GM13977 (cell line): Measurements from ENCODE around the gene TNNI3.

Experiments
- DNase-seq: peaks from one replicate; pipeline ENCODE4 v3.0.0; 2012; ENCODE audit warnings: low spot score
- in situ Hi-C: fragments of 300-500 bp; cut with MboI; formaldehyde crosslinking; loops from one replicate; pipeline ENCODE4 v1.12.0; 2022; ENCODE audit warnings: low sequenced_read_pairs, low pct_unique_long_range_greater_than_20kb, mixed read lengths, inconsistent platforms; ENCODE audit not compliant: unreplicated experiment
- TF ChIP-seq, protein P1 (sequence below): IDR thresholded peaks from 2 replicates; pipeline ENCODE4 v1.5.1; 2012; ENCODE audit warnings: mild to moderate bottlenecking, control low read depth; ENCODE audit not compliant: insufficient read depth; ENCODE audit errors: extremely low read depth, missing control alignments

TNNI3 gene

GRCh38 chr19:55145232-55145631 is 12.3 kb downstream of the TNNI3 start:
- in situ Hi-C loops = no loop called here
- DNase-seq = no peak
- TF ChIP-seq, protein P1, sequence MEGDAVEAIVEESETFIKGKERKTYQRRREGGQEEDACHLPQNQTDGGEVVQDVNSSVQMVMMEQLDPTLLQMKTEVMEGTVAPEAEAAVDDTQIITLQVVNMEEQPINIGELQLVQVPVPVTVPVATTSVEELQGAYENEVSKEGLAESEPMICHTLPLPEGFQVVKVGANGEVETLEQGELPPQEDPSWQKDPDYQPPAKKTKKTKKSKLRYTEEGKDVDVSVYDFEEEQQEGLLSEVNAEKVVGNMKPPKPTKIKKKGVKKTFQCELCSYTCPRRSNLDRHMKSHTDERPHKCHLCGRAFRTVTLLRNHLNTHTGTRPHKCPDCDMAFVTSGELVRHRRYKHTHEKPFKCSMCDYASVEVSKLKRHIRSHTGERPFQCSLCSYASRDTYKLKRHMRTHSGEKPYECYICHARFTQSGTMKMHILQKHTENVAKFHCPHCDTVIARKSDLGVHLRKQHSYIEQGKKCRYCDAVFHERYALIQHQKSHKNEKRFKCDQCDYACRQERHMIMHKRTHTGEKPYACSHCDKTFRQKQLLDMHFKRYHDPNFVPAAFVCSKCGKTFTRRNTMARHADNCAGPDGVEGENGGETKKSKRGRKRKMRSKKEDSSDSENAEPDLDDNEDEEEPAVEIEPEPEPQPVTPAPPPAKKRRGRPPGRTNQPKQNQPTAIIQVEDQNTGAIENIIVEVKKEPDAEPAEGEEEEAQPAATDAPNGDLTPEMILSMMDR = no peak

GRCh38 chr19:55141696-55142095 is 15.8 kb downstream of the TNNI3 start:
- in situ Hi-C loops = no loop called here
- TF ChIP-seq, protein P1 = no peak
- no peak for DNase-seq

DNA sequence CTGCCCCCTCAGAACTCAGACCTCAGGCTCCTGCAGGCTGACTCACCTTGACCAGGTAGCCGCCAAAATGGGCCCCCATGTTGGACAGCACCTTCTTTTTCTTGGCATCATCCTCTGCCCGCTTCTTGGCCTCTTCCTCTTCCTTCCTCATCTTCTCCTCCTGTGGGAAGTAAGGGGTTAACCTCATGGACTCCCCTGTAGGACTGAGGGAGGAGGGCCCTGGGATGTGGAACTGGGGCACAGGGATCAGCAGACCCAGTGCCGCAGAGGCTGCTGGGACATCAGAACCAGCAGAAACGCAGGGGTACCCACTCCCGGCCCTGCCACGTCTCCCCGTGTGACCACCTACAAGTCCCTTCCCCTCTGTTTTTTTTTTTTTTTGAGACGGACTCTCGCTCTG is 19.6 kb downstream of the TNNI3 start:
- no peak for DNase-seq
- TF ChIP-seq, protein P1 = no peak
- in situ Hi-C loops = no loop called here

DNA sequence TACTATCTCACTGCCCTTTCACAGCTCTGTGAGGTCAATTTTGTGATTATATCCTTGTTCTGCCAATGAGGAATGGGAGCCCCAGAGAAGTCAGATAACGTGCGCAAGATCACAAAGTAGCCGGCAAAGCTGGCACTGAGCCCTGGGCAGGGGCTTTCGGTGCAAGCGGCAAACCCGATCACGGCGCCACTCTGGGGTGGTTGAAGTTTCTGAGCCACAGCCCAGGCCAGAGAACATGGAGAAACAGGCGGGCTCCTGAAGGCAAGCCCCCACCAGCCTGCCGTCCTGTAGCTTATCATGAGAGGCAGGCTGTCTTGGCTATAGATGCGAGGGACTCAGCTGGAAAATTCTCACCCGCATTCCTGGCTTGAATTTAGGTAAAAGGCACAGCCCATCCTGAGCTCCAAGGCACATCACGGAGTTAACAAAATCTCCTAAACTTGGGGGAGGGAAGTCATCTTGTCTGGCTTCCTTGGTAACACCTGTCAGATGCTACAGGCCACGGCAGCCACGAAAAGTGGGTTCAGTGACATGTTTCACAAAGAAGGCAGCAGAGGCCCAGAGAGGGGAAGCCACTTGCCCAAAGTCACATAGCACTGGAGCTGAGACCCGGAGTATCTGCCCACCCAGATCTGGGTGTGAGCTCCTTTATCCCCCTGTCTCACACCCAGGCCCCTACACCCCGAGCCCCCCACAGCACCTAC is 21.0 kb downstream of the TNNI3 start:
- DNase-seq = no peak
- in situ Hi-C loops = no loop called here
- TF ChIP-seq, protein P1 = no peak

DNA sequence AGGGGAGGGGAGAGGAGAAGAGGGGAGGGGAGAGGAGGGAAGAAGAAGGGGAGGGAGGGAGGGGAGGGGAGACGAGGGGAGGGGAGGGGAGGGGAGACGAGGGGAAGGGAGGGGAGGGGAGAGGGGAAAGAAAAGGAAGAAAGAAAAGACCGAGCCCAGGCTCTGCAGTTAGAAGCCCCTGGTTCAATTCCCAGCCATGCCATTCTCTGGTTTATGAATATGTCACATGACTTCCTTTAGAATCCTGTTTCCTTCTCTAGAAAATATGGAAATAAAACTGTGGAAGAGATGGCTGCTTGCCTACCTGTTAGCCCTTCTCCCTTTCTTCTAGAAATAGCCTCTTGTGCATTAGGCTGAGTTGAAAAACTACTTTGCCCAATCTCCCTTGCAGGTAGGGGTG is 22.8 kb downstream of the TNNI3 start:
- TF ChIP-seq, protein P1 = no peak
- no peak for DNase-seq
- in situ Hi-C loops = no loop called here

DNA sequence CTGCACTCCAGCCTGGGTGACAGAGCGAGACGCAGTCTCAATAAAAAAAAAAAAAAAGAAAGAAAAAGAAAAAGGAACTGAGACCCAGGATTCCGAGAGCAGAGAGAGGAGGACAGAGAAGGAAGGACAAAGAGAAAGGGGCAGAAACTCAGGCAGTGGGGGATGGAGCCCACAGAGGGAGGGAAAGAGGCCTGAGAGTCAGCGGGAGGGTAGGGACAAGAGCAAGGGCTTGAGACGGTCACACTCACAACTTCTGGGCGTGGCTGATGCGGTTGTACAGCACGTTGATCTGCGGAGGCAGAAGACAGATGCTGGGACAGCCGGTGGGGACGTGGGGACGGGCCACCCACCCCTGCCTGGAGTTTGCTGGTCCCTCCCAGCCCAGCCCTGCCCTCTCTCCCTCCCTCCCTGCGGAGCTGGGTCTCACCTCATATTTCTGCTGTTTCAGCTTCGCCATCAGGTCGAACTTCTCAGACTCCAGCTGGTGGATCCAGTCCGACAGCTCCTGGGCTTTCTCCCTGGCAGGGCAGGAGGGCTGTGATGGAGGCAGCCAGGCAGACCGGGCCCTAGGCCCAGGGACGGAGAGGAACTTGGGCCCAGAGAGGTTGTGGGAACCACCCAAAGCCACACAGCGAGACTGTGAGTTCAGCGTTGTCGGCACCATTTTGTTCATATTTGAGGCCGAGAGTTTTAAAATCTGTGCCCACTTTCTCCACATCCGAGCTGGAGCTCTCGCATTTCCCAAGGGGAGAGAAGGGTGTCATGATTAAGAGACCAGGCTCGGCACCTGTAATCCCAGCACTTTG is 23.7 kb downstream of the TNNI3 start:
- in situ Hi-C loops = no loop called here
- TF ChIP-seq, protein P1 = no peak
- DNase-seq = no peak
